Right ventricle myocardium inferior (tissue), 1 donor: ENCODE data around the gene PRAMEF4. TPM values are rescaled to one million over a fixed set of nuclear protein-coding genes. Genes with fewer than 3 reads are reported as not detected.
"Not testable (repeated sequence)": the region's sequence is repeated elsewhere in the genome, so short reads cannot be mapped to it uniquely, and the experiment has no call there.

Experiments
- ATAC-seq: fragments of 200-7000 bp; cut with Tn5 transposase; one replicate; pipeline ENCODE4 v1.9.1; 2020; ENCODE audit warnings: mild to moderate bottlenecking, moderate library complexity
- DNase-seq: peaks from one replicate; pipeline ENCODE4 v3.0.0; 2021; ENCODE audit errors: missing footprints
- intact Hi-C: fragments of 100-400 bp; cut with DNase I; formaldehyde crosslinking; loops from one replicate; pipeline ENCODE4 v1.11.0; 2022
- long read RNA-seq: library from polyadenylated mRNA; unstranded; transcript quantifications from one replicate; pipeline ENCODE4 v2.0.0, GENCODE V29; 2021
- total RNA-seq: library from RNA; stranded (reverse); fragmentation: NEBNext Ultra II Directional; extraction: Animal tissue kit (Norgen Biotek cat#: 25700); gene quantifications from one replicate; pipeline ENCODE4 v1.2.1, GENCODE V29; 2021
- donor health status: DM: no; HTN: yes; CAD: no; lungs with severe emphysema.

The PRAMEF4 gene
- total RNA-seq: not detected
- long read RNA-seq: 0 reads

DNA sequence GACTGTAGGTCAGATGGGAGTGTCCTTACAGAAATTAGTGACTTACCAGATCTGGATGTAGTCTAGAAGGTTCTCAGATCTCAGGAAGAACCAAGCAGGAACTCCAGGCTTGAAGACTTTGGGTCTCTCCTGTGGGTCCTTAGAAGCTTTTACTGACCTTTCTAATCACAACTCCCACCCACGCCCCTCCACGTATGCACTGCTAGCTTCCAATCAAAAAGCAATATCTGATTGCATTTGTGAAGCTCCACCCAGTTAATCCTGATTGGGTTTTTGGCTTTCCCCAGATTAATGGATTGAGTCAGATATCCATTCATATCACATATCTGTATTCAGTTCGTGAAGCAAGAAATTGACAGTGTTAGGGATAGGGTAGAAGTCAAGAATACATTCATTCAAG lies at the start of gene PRAMEF4:
Gene PRAMEF4, minus strand, starts transcription at position 101 of the 400 bp plus-strand sequence. CDS start 2,807 bp downstream, outside the sequence.
- intact Hi-C loops, ATAC-seq, DNase-seq: not testable (repeated sequence)

- DNase-seq, intact Hi-C loops, ATAC-seq: not testable (repeated sequence)
Observed at GRCh38 chr1:12924368-12924767, 38.4 kb upstream of the PRAMEF4 start.

GRCh38 chr1:12921749-12922148 lies 35.7 kb upstream of the PRAMEF4 start:
- intact Hi-C loops, DNase-seq, ATAC-seq: not testable (repeated sequence)

GRCh38 chr1:12916310-12916709 lies 30.3 kb upstream of the PRAMEF4 start, which contains the start of gene PRAMEF7:
TSS of gene PRAMEF7 (plus strand) at chr1:12916610. CDS start at chr1:12917693, 1,083 bp downstream.
- ATAC-seq, DNase-seq, intact Hi-C loops: not testable (repeated sequence)

DNA sequence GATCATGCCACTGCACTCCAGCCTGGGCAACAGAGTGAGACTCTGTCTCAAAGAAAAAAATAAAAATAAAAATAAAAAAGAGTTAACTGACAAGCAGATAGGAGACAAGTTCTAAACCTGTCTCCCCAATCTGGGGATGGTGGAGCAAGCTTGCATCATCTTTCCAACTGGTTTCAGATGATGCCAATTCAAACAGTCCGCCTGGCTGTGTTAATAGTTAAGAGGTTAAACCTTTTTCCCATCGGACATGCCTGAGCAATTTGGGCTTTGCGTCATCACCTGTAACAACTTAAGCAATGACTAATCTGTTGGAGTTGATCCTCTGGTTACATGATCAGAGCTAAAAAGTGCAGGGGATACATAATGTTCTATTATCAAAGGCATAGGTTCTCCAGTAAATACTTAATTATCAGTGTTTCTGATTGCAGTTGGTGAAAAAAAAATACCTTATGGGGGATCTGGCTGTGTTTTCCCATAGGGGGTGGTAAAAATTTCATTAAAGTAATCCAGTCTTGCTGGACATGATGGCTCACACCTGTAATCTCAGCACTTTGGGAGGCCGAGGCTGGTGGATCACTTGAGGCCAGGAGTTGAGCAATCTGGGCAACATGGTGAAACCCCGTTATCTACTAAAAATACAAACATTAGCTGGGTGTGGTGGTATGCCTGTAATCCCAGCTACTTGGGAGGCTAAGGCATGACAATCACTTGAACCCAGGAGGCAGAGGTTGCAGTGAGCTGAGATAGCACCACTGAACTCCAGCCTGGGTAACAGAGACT lies 18.0 kb upstream of the PRAMEF4 start:
- ATAC-seq, intact Hi-C loops, DNase-seq: not testable (repeated sequence)

DNA sequence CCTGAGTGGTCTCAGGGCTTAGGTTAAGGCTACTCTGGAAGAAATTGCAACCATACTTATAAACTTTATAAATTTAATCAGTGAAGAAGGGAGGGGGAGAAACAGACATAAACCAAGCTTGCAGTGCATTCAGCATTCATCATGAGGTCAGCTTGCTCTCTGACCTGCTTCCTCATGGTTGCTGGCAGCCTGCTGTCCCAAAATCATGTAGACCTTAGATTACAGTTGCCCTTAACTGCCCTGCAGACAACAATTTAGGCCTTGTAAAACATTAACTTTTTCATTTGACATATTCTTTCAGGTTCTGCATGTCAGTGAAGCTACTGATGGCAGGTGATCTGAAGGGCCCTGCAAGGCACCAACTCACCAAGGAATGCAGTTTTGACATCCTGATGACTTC lies 13.2 kb upstream of the PRAMEF4 start:
- DNase-seq, ATAC-seq, intact Hi-C loops: not testable (repeated sequence)

DNA sequence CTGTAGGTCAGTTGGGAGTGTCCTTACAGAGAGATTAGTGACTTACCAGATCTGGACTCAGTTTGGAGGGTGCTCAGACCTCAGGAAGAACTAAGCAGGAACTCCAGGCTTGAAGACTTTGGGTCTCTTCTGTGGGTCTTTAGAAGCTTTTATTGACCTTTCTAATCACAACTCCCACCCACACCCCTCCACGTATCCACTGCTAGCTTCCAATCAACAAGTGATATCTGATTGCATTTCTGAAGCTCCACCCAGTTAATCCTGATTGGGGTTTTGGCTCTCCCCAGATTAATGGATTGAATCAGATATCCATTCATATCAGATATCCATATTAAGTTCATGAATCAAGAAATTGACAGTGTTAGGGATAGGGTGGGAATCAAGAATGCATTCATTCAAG lies 12.2 kb upstream of the PRAMEF4 start, which contains the start of gene PRAMEF10:
Gene PRAMEF10, minus strand, starts transcription at position 101 of the 400 bp plus-strand sequence. CDS start 2,423 bp downstream, outside the sequence.
- ATAC-seq, intact Hi-C loops: not testable (repeated sequence)

GRCh38 chr1:12878453-12878852 lies 7.5 kb downstream of the PRAMEF4 start:
- ATAC-seq, intact Hi-C loops, DNase-seq: not testable (repeated sequence)

More for the DNA sequence above, 12.2 kb upstream of the PRAMEF4 start, which contains the start of gene PRAMEF10:
- DNase-seq: not testable (repeated sequence)

GRCh38 chr1:12863131-12863880 lies 22.7 kb downstream of the PRAMEF4 start:
- intact Hi-C loops, DNase-seq: not testable (repeated sequence)

GRCh38 chr1:12856786-12857185 lies 29.2 kb downstream of the PRAMEF4 start, which contains the start of gene PRAMEF2:
TSS of gene PRAMEF2 (plus strand) at chr1:12857086. CDS start at chr1:12859010, 1,924 bp downstream.
- intact Hi-C loops, ATAC-seq: not testable (repeated sequence)

More at GRCh38 chr1:12863131-12863880, 22.7 kb downstream of the PRAMEF4 start:
- ATAC-seq: not testable (repeated sequence)

GRCh38 chr1:12851779-12852178 lies 34.2 kb downstream of the PRAMEF4 start:
- ATAC-seq (no peak), DNase-seq (no peak)
- intact Hi-C loops: no loop called here

More at GRCh38 chr1:12856786-12857185, 29.2 kb downstream of the PRAMEF4 start, which contains the start of gene PRAMEF2:
- DNase-seq: not testable (repeated sequence)

- intact Hi-C loops, DNase-seq, ATAC-seq: not testable (repeated sequence)
Observed at GRCh38 chr1:12848620-12849019, 37.4 kb downstream of the PRAMEF4 start, which contains the start of gene HNRNPCL1. TSS of gene HNRNPCL1 (minus strand) at chr1:12848720. CDS start at chr1:12848289, 431 bp downstream.

DNA sequence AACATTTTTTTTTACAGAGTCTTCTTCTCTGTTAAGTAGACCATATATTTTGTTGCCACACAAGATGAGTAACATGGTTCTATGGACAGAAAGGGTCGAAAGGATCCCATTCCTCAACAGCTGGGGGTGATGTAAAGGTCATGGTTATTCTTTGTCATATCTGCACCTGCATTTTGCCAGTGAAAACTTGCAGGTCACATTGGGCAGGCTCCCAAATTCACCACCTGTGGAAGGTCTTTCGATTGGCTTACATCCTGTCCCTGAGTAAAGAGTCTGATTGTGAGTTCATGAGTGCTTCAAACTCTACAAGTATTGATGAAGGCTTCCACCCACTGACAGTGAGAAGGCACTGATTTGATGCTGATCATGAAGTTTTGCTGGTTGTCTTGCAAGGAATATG lies 52.8 kb downstream of the PRAMEF4 start:
- intact Hi-C loops, DNase-seq, ATAC-seq: not testable (repeated sequence)

GRCh38 chr1:12831310-12831709 lies 54.7 kb downstream of the PRAMEF4 start, which contains the start of gene PRAMEF11:
TSS of gene PRAMEF11 (minus strand) at chr1:12831410. CDS start at chr1:12828789, 2,621 bp downstream.
- ATAC-seq, intact Hi-C loops, DNase-seq: not testable (repeated sequence)

Other genes starting within 250 kb of the PRAMEF4 start
- gene AADACL4, start 242.1 kb downstream of the PRAMEF4 start, total RNA-seq: not detected
- not detected for gene AADACL3, start 170.1 kb downstream of the PRAMEF4 start, total RNA-seq
- gene CFAP107, start 140.0 kb downstream of the PRAMEF4 start, total RNA-seq: not detected
- not detected for gene PRAMEF12, start 112.5 kb downstream of the PRAMEF4 start, total RNA-seq
- gene PRAMEF1, start 94.8 kb downstream of the PRAMEF4 start, total RNA-seq: not detected
- not detected for gene PRAMEF11, start 54.8 kb downstream of the PRAMEF4 start, total RNA-seq
- gene HNRNPCL1, start 37.5 kb downstream of the PRAMEF4 start, total RNA-seq: not detected
- gene PRAMEF2, start 29.1 kb downstream of the PRAMEF4 start, total RNA-seq: not detected
- not detected for gene PRAMEF10, start 12.1 kb upstream of the PRAMEF4 start, total RNA-seq
- not detected for gene PRAMEF7, start 30.4 kb upstream of the PRAMEF4 start, total RNA-seq
- gene PRAMEF6, start 61.4 kb upstream of the PRAMEF4 start, total RNA-seq: not detected
- not detected for gene PRAMEF27, start 170.4 kb upstream of the PRAMEF4 start, total RNA-seq
- gene HNRNPCL3, start 174.6 kb upstream of the PRAMEF4 start, total RNA-seq: not detected
- gene PRAMEF25, start 184.6 kb upstream of the PRAMEF4 start, total RNA-seq: not detected
- gene HNRNPCL2, start 230.7 kb upstream of the PRAMEF4 start, total RNA-seq: not detected